ENCODE results near the gene SPATS2.

The SPATS2 gene

GRCh38 chr12:49540229-49541139 is 173.2 kb downstream of the SPATS2 start:
- H3K4me3 ChIP-seq (replicated peaks in 1 of 2; ENCODE audit: low read depth in 2 of 2, low read length in 2 of 2) = no peak overlapping the region
- no peak for DNase-seq (ENCODE audit: low read depth in 2 of 2)
- TF ChIP-seq, protein P1, sequence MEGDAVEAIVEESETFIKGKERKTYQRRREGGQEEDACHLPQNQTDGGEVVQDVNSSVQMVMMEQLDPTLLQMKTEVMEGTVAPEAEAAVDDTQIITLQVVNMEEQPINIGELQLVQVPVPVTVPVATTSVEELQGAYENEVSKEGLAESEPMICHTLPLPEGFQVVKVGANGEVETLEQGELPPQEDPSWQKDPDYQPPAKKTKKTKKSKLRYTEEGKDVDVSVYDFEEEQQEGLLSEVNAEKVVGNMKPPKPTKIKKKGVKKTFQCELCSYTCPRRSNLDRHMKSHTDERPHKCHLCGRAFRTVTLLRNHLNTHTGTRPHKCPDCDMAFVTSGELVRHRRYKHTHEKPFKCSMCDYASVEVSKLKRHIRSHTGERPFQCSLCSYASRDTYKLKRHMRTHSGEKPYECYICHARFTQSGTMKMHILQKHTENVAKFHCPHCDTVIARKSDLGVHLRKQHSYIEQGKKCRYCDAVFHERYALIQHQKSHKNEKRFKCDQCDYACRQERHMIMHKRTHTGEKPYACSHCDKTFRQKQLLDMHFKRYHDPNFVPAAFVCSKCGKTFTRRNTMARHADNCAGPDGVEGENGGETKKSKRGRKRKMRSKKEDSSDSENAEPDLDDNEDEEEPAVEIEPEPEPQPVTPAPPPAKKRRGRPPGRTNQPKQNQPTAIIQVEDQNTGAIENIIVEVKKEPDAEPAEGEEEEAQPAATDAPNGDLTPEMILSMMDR (IDR thresholded peaks at IDR 0.05; ENCODE audit: low read depth, low read length) = no peak

DNA sequence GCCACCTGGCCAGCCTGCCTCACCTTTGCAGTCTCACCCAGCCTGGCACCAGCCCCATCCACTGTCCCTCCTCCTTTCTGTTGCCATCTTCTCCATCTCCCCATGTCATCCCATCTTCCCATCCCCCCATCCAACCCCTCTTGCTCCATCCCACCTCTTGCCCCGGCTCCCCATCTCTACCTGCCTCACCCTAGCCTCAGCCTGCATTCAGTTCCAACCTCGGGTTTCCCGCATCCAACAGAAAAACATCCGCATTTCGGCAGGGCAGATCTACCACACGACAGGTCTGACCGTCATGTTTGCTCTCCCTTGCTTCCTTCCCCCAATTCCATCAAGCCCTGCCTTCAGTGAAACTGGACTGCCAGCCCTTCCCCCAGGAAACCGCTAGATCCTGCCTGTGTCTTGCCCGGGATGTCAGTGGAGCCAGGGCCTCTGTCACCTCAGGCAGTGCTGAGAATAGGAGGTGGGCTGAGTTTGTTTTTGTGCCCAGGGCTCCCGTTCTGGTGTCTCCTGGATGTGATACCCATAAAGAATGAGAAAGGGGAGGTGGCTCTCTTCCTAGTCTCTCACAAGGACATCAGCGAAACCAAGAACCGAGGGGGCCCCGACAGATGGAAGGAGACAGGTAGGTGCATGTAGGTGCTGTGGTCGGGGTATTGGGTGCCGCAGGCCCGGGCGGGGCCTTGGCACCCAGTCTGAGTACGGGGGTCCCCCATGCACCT is 174.0 kb downstream of the SPATS2 start:
- TF ChIP-seq, protein P1 (IDR thresholded peaks at IDR 0.05; ENCODE audit: low read depth, low read length) = no peak
- DNase-seq (ENCODE audit: low read depth in 2 of 2) = no peak
- no peak overlapping the region for H3K4me3 ChIP-seq (replicated peaks in 1 of 2; ENCODE audit: low read depth in 2 of 2, low read length in 2 of 2)

GRCh38 chr12:49541911-49542505 is 174.7 kb downstream of the SPATS2 start:
- TF ChIP-seq, protein P1 (IDR thresholded peaks at IDR 0.05; ENCODE audit: low read depth, low read length) = no peak

GRCh38 chr12:49542592-49543160 is 175.4 kb downstream of the SPATS2 start:
- DNase-seq (ENCODE audit: low read depth in 2 of 2) = no peak
- no peak overlapping the region for H3K4me3 ChIP-seq (replicated peaks in 1 of 2; ENCODE audit: low read depth in 2 of 2, low read length in 2 of 2)
- TF ChIP-seq, protein P1 (IDR thresholded peaks at IDR 0.05; ENCODE audit: low read depth, low read length) = no peak

More at GRCh38 chr12:49541911-49542505, 174.7 kb downstream of the SPATS2 start:
- DNase-seq (ENCODE audit: low read depth in 2 of 2) = no peak
- no peak overlapping the region for H3K4me3 ChIP-seq (replicated peaks in 1 of 2; ENCODE audit: low read depth in 2 of 2, low read length in 2 of 2)

DNA sequence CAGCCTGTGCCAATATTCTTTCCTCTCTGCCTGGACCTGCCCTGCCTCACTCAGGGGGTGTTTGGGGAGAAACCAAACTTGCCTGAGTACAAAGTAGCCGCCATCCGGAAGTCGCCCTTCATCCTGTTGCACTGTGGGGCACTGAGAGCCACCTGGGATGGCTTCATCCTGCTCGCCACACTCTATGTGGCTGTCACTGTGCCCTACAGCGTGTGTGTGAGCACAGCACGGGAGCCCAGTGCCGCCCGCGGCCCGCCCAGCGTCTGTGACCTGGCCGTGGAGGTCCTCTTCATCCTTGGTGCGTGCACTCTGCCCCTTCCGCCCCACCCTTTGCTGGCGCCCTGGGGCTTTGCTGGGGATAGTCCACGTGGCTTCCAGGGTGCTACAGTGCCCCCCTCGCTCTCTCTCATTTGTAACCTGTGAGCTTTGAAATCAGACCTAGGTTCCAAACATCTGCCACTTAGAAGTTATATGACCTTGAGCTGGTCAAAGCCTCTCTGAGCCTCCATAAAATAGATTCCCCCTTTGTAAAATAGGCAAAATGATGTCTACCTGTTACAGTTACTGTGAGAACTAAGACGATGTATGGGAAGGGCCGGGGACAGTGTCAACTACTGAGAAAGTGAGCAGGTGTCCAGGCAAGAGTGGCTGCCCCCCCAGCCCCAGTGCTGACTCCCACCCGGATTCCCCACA is 176.1 kb downstream of the SPATS2 start:
- H3K4me3 ChIP-seq (replicated peaks in 1 of 2; ENCODE audit: low read depth in 2 of 2, low read length in 2 of 2) = no peak overlapping the region
- TF ChIP-seq, protein P1 (IDR thresholded peaks at IDR 0.05; ENCODE audit: low read depth, low read length) = no peak
- no peak for DNase-seq (ENCODE audit: low read depth in 2 of 2)
